HG03575 (cell line): ENCODE measurements around the gene NCBP2L.
A peak's percentile ranks its signal among the peaks of the same experiment; 100 is the strongest.
"Not testable (repeated sequence)": the region's sequence is repeated elsewhere in the genome, so short reads cannot be mapped to it uniquely, and the experiment has no call there.

Source experiments
- ATAC-seq: cut with Tn5 transposase; IDR thresholded peaks from one replicate; pipeline ENCODE4 v1.9.1; 2021; ENCODE audit not compliant: unreplicated experiment, insufficient number of reproducible peaks, low FRiP score; ENCODE audit errors: extremely low read depth

The NCBP2L gene

DNA sequence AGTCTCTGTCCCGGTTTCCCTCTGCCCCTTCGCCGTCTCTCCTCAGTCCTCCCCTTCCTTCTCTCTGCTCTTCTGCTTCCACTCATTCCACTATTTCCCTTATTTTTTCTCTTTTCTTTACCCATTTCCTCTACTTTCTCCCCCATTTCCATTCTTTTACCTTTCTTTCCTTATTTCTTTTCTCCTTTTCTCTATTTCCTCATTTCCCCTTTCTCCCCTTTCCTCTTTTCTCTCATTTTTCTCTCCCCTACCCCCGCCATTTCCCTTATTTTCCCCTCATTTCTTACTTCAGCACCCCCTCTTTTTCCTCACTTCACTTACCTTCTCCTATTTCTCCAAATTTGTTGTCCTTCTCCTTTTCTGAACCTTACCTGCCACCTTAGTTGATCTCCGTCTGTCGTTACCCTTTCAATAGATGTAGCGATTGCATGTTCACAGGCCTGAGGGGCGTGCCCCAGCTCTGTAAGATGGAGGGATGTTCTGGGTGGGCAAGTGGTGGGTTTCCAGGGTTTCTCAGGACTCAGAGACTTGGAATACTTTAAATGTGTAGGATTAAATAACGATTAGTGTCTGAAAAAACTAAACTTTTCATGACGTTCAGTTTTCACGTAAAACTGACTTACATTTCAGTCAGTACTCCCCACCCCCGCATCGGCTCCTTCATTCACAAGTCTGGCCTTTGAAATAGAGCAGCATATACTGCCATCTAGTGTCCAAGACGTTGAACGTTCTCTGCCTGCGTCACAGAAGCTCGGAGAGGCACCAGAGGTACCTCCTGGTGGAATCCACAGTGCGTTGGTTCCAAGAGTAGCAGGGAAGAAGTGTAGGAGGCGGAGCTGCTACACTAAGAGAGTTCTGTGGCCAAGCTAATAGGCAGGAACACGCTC, 641 bp upstream of the NCBP2L start:
- ATAC-seq = peak; percentile 46

DNA sequence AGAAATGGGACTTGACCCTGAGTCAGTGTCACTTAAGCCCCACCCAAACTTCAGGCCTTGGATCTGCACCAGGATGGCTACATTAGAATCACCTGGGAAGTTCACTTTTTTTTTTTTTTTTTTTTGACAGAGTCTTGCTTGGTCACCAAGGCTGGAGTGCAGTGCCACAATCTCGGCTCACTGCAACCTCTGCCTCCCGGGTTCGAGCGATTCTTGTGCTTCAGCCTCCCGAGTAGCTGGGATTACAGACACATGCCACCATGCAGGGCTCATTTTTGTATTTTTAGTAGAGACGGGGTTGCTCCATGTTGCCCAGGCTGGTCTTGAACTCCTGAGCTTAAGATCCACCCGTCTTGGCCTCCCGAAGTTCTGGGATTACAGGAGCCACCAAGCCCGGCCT, 3.0 kb downstream of the NCBP2L start:
- ATAC-seq = no peak

DNA sequence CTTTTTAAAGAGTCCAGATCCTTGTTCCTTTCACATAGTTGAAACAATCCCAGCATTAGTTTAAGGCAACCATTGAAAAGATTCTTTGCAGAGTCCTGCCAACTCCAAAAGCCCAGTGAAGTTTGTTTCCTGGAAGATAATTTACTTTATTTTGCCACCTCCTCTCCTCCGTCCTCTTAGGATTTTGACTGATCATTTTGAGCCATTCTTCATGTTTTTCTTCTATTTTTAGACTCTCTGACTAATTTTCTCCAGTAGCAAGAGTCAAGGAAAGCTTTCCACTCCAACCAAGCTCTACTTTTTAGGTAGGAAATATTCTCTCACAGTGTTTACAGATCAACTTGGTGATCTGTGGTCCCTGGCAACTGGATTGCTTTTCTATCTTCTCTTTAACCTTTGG, 10.3 kb downstream of the NCBP2L start:
- ATAC-seq = no peak

DNA sequence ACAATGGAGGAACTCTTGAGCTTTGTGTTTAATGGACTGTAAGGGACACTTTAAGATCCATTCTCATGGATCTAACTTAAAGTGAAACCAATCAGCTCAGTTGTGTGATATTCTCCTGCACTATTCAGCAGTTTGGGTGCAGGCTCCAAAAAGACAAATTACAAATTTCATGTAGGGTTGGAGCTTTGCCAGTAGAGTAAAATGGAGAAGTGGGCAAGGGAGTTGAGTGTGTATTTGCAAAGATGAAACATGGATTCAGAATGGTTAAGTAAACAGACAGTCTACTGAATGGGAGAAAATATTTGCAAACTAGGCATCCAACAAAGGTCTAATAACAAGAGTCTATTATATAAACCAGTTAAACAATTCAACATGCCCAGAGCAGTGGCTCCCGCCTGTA, 26.9 kb downstream of the NCBP2L start:
- no peak for ATAC-seq

DNA sequence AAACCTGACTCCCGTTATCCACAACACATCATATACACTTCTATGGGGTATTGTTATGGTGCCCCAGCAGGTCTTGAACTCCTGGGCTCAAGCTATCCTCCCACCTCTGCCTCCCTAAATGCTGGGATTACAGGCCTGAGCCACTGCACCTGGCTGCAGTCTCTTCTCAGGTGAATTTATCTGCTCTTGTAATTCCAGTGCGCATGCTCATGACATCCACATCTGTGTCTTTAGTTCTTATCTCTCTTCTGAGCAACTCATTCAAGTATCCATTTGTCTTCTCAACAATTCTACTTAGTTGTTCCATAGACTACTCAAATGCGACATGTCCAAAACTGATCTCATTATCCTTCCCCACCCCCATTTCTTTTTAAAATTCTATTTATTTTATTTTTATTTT, 27.6 kb downstream of the NCBP2L start:
- ATAC-seq = no peak

DNA sequence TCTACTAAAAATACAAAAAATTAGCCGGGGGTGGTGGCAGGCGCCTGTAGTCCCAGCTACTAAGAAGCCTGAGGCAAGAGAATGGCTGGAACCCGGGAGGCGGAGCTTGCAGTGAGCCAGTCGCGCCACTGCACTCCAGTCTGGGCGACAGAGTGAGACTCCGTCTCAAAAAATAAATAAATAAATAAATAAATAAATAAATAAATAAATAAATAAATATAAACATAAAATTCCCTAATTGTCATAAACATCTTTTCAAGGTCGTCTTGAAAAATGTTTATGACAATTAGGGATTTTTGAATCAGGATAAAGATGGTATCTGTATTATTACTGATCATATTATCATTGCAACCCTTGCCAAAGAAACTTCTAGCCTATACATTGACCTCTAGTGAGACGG, 32.5 kb downstream of the NCBP2L start:
- ATAC-seq = not testable (repeated sequence)

DNA sequence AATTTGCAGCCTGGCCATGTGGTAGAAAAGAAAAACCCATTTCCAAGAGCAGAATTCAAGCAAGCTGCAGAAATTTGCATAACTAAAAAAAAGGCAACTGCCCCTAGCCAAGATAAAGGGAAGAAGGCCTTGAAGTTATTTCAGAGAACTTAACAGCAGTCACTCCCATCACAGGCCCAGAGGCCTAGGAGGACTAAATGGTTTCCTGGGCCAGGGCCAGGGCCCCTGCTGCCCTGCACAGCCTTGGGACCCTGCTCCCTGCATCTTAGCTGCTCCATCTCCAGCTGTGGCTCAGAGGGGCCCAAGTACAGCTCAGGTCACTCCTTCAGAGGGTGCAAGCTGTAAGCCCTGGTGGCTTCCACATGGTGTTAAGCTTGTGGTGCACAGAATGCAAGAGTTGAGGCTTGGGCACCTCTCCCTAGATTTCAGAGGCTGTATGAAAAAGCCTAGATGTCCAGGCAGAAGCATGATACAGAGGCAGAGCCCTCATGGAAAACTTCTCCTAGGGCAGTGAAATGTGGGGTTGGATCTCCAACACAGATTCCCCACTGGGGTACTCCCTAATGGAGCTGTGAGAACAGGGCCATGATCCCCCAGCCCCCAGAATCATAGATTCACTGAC, 41.5 kb downstream of the NCBP2L start:
- ATAC-seq = no peak

DNA sequence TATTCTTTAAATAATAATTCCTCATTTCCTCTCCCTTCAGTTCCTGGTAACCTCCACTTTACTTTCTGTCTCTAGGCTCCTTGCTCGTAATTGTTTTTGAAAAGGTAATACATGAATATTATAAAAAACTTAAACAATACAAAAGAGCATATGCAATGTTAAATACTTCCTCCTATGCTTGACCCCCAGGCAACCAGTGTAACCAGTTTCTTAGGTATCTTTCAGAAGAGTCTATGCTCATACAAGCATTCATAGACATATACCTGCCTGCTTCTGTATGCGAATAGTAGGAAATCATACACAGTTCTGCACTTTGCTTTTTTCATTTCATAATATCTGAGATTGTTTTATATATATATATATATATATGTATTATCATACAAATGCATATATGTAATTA, 45.5 kb downstream of the NCBP2L start:
- ATAC-seq = no peak

DNA sequence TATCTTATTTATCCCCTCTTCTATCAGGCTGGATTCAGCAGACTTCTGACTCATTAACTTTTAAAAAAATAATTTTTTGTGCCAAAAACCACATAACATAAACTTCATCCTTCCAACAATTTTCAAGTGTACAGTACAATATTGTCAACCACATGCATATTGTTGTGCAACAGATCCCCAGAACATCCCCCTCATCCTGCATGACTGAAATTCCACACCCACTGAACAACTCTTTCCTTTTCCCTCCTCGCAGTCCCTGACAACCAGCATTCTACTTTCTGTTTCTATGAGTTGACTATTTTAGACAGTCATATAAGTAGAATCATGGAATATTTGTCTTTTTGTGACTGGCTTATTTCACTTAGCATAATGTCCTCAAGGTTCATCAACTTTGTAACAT, 45.9 kb downstream of the NCBP2L start:
- no peak for ATAC-seq

DNA sequence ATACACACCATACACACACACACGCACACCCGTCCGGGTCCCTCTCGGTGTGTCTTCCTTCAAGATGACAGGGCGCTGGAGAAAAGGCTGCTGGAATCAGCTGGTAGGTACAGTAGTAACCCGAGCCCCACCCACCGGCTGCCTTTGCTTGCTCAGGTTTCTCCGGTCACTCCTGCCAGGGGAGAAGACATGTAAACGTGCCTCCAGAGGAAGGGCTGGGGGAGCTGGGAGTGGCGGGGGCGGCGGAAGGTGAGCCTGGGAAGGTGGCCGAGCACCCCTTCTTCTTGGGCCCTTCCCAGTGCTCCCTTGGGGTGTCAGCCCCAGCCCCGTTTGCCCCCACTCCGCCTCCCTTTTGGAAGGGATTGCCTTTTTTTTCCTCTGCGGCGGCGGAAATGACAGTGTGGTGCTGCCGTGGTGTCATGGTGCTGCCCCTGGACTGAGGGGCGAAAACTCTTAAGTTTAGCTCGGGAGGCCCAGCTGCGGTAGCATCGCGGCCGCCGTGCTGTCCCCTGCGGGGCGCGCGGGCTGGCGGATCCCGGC, 48.2 kb downstream of the NCBP2L start, which contains the start of gene MID2:
TSS of gene MID2 (plus strand) at position 169 of the 540 bp plus-strand sequence. CDS start 561 bp downstream, outside the sequence.
- ATAC-seq = no peak

DNA sequence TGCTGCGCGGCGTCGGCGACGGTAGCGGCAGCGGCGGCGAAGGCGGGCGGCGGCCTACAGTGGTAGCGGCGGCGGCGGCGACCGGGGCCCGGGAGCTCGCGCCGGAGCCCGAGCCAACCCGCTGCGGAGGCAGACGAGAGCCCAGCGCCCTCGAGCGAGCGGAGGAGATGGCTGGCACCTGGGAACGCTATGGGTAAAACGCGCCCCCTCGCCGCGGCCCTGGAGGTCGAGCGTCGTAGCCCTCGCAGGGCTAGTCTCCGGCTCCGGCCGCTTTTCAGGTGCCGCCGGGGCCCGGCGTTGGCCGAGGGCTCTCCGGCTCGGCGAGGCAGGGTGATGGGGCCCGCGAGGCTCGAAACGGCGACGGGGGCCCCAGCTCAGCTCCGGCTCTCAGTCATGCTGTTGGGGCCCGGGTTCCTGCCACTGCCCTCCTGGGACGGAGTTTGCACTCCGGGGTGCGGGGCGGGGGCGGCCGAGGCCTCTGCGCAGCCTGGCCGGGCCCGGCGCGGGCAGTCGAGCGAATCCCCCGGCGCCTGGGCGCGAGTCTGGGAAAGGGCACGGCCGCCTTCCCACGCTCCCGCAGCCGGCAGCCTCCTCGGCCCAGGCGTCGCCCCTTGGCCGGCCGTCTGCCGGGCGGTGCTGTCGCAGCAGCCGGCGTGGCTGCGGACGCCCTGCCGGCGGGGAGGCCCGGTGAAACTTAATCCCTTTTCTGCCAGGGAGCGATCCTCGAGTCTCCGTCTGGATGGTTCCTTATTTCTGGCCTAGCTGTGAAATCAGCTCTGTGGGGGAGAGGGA, 48.9 kb downstream of the NCBP2L start:
- no peak for ATAC-seq

DNA sequence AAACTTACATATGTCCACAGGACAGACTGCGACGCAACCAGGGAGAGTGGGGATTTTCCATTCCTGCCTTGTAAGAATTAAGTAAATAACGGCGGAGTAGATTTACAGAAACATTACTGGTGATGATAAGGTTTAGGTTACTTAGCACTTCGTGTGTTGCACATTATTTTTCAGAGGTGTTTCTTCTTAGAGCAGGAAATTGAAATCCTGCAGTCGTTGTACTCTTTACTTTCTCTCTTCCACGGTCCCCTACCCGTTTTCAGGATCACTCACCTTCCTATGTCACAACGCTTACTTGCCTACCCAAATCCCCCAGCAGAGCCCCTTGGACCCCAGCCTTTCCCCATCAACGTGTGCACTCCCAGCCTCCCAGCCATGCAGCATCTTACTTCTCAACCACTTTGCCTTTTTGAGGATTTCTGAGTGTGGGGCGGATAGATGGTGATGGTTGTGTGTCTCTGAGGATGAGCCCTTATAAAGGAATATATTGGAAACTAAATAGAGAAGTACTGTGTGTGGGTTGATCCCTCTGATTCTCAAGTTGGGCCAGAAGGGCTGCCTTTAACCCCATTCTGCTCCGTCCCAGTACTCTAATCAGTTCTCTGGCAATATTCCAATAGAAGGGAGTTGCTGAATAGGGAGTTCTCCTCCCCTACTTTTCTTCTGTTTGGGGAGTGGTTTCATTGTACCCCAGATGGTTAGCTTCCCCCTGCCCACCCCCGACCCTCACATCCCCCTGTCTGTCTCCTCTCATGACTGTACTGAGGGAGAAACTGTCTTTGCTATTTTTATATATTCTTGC, 49.7 kb downstream of the NCBP2L start:
- no peak for ATAC-seq

DNA sequence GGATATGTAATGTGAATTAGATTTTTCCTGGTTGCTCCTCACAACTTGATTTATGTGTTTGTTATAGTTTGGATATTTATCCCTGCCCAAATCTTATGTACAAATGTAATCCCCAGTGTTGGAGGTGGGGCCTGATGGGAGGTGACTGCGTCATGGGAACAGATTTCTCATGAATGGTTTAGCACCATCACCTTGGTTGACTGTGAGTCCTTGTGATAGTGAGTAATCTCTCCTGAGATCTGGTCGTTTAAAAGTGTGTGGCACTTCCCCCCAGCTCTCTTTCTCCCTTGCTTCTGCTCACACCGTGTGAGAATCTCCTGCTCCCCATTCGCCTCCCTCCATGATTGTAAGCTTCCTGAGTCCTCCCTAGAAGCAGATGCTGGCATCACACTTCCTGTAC, 50.3 kb downstream of the NCBP2L start:
- no peak for ATAC-seq

DNA sequence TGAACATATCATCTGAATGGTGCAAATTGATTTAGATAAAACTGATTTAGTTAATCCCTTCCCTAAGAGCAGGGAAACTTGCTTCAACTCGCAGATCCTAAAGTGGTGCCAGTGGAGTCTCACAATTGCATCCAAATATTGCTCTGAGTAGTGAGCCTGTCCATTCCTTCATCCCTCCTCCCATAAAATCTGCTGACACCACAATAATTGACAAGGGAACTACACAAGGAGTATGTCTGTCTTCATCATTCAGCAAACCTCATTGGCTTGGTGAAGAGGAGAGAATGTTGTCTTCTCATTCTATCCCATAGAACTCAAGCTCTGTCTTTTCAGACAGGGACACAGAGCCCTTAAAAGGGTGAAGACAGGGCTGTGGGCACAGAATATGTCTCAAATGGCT, 52.3 kb downstream of the NCBP2L start:
- no peak for ATAC-seq

DNA sequence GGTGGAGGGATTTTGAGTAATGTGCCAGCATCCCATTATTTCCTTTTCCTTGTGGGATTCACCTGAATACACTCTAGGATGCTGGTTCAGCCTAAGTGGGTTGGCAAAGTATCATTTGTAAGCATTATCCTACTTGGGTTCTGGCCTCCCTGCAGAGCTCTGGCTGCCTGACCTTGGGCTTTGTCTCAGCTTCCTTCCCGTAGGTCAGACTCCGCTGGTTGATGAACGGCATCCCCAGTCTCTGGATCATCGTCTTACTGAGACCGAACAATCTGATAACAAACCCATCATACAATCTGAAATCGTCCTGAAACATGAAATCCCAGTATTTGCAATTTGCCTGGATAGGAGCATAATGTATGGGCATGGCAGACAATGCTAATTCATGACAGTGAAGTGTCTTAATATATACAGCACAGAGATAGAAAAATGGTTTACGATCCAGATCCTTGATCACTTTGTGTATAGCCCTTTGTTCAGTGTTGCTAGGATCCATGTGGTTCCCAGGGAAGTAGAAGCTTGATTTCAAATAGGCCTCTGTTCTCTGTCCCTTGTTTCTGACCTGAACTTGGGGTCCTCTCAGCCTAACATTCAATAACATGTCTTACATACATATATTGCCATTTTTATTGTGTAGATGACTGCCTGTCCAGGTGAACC, 53.7 kb downstream of the NCBP2L start:
- ATAC-seq = no peak

DNA sequence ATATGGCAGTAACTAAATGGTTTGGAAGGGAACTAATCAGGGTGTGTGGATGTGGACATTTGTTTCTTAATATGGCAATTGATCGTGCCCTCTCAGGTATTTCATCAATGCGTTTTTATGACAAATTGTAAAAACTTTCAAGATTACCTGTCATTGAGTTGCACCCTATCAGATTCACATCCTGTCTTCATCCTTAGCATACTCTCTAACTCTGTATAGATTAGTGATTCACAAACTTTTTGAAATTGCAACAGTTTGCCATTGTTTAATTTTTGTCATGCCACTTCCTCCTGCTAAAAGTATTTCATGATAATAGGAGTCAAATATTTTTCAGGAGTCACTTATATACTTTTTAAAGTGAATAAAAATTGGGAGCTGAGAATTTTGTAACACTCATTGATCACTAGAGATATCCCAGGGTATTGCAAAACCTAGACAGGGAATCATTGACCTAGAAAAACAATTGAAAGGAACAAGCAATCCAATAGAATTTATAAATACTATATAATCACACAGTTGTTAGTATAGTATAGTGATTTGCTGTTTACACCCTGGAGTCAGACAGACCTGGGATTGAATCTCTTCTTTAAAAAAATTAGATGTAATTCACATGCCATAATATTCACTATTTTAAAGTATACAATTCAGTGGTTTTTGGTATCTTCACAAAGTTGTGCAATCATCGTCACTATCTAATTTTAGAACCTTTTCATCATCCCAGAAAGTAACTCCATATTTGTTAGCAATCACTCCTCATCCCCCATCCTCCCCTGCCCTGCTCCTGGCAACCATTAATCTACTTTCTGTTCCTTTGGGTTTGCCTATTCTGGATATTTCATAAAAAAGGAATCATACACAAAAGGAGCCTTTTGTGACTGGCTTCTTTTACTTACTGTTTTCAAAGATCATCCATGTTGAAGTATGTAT, 57.0 kb downstream of the NCBP2L start:
- ATAC-seq = no peak

DNA sequence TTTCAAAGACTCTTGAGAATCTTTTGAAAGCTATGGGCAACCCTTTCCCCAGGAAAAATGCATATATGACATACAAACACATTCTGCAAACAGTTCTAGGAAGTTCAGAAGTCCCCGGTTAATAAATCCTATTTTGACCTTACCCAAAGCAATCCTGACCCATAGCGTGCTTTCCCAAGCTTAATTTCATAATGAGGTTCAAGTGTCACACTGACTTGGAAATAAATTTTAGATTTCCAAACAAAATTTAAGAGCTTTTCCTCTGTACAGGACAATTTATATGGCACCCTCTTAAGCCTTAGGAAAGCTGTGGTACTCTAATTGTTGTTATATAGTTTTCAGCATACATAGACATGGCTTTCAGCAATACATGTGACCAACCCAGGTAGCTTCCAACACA, 59.4 kb downstream of the NCBP2L start:
- no peak for ATAC-seq
